HG02759 (cell line): ENCODE results near the gene CACNA2D2.

Source experiments
- ATAC-seq: cut with Tn5 transposase; IDR thresholded peaks from one replicate; pipeline ENCODE4 v1.9.1; 2021; ENCODE audit warnings: mild to moderate bottlenecking, moderate library complexity; ENCODE audit not compliant: unreplicated experiment

Gene CACNA2D2

DNA sequence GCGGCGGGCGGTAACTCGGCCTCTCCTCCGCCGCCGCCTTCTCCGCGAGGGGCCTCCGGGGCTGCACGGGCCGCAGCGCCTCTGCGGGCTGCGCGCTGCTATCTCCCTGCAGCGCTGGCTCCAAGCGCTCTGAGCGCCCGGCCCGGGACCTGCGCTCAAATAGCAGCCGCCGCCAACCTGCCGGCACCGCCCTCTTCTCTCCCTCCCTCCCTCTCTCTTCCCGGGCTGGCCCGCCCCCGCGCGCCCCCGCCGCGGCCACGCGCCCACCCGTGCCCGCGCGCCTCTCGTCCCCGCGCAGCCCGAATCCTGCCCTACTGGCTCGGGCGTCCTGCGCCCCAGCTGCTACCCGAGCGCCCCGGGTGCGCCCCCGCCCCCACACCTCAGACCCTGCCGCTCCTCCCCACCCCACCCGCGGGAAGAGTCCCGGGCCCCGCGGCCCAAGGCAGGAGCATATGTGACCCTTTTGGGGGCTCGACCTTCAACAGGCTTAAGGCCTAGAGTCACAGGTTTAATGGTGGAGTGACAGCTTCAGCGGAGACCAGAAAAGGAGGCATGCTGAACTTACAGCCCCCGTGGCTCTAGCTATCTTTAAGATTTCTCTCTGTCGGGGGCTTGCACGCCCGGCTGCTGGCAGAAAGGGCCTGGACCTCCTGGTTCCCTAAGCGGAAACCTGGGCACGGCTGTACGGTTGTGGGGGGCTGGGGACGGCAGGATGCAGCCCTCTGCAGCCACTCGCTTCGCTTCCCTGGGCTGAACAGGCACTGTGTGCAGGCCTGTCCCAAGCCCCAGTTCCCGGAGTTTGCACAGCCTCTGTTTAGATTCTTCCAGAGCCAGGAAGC lies at the start of gene CACNA2D2:
Gene CACNA2D2, minus strand, starts transcription at position 131 of the 839 bp plus-strand sequence. CDS start 211 bp downstream, outside the sequence.
- no peak for ATAC-seq

DNA sequence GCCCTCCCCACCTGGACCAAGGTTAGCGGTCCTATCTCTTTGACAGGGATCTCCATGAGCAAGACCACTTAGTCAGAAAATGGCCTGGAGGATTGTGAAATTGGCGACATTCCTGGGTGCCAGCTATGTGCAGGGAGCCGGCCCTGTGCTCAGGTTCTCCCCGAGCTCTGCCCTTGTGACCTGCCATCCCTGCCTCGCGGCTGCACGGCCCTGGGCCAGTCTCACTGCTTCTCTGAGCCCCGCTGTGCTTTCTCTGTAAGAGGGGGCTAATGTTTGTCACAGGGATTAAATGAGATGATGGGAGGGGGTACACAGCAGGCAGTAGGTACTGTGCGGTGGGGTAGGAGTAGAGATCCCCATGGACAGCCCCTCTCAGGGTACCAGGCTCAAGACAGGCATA lies 49.2 kb upstream of the CACNA2D2 start:
- ATAC-seq: no peak

DNA sequence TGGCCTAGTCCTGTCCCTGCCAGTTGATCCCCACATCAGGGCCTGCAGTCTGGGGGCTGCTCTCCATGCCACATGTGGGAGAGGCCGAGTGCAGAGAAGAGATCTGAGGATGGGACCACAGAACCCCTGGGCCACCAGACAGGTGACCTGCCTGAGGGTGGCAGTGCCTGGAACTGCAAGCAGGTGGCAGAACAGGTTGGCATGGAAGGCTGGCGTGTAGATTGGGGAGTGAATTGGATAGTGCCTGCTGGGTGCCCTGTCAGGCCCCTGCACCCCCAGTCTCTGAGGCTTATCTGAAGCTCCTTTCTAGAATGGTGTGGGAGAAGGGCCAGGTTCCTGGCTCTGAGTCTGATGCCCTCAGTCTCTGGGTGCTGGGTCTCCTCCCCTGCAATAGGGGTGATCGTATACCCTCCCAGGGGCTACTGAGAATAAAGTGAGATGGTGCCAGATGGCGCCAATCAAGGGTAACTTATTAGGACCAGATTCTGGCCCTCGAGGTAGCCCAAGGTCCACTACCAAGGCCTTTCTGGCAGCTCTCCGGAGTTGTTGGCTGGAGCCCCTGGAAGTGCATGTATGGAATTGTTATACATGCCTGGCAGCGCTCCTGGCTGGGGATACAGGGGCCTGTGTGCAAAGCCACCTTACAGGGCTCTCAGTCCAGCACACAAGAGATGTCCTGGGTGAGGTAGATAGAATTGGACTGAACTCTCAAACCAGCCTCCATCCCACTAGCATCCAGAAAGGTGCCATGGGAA lies 48.4 kb upstream of the CACNA2D2 start:
- ATAC-seq: no peak

DNA sequence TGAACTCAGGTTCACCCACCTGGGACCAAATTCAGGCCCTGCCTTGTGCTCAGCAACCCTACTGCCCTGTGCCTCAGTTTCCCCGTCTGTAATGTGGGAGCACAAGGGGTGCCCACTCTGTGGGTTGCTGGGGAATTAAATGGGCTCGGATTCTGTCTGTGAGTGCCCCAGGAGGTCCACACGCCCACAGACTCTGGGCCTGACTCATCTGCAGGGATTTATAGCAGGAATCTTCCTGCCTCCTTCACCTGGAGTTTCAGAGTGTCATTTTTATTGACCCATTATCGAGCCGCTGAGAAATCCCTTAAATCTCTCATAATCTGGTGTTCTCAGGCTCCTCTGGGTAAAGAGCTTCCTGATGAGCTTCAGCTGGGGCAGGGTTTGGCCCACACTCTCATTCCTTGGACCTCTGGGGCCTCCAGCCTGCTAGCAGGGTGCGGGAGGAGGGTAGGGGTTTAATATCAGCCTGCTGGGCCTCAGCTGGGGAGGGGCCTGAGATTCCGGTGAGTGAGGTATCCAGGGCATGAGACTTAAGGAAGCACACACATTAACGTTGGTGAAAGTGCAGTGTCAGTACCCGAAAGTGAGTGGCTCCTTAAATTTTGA lies 47.7 kb upstream of the CACNA2D2 start:
- ATAC-seq: no peak

DNA sequence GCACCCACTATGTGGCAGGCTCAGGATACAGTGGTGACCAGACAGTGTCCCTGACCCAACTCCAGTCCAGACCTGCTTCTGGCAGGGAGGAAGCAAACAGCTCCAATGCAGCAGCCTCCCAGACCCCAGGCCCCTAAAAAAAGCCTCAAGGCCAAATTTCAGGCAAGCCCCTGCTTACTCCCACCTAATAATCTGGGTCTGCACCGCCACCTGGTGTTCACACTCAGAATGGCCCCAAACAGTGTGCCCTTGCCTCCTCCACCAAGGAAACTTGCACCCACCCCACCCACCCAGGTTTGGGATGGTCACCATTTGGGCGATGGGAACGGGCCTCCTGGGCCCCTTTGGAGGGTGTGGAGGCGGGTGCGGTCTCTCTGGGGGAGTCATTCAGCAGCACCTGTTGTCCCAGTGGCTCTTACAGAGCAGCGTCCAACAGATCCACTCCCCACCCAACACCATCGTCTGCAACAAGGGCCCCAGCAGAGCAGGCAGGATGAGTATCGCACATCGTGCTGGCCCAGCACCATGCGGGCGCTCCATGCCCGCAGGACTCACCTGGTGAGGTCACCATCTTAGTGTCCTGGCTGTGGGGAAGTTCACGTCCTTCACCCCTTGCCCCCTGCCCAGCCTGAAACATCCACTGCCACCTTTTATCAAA lies 46.8 kb upstream of the CACNA2D2 start:
- no peak for ATAC-seq

DNA sequence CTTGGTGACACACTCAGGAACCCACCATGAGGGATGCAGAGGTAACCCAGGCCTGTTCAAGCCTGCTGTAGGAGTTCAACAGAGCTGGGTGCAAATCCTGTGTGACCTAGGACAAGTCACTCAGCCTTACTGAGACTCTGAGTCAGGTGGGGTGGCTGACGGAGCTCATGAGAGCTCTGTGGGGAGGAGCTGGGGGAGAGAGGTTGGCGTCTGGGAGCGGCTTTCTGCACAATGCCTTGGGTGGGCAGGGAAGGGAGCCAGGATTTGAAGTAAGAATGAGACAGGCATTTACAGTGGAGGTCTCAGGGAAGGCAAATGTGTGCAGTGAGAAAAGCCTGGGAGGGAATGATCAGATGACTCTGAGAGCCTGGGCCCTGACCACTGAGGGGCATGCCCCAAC lies 45.8 kb upstream of the CACNA2D2 start:
- no peak for ATAC-seq

DNA sequence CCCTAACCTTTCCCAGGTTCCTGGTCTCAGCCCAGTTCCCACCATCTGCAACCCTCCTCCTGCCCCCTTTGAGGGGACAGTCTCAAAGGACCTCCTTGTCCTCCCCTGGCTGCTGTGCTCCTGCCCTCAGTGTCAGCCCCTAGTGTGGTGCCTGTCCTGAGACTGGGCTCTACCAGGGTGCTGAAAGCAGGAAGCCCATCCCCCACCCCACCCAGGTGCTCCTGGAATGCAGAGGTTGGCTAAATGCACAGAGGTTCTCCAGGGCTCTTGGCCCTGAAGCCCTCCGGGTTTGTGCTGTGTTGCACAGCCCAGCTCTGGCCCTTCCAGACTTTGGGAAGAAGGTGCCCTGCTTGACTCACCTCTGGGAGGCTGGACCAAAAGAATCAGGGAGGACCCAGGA lies 42.3 kb upstream of the CACNA2D2 start:
- no peak for ATAC-seq

DNA sequence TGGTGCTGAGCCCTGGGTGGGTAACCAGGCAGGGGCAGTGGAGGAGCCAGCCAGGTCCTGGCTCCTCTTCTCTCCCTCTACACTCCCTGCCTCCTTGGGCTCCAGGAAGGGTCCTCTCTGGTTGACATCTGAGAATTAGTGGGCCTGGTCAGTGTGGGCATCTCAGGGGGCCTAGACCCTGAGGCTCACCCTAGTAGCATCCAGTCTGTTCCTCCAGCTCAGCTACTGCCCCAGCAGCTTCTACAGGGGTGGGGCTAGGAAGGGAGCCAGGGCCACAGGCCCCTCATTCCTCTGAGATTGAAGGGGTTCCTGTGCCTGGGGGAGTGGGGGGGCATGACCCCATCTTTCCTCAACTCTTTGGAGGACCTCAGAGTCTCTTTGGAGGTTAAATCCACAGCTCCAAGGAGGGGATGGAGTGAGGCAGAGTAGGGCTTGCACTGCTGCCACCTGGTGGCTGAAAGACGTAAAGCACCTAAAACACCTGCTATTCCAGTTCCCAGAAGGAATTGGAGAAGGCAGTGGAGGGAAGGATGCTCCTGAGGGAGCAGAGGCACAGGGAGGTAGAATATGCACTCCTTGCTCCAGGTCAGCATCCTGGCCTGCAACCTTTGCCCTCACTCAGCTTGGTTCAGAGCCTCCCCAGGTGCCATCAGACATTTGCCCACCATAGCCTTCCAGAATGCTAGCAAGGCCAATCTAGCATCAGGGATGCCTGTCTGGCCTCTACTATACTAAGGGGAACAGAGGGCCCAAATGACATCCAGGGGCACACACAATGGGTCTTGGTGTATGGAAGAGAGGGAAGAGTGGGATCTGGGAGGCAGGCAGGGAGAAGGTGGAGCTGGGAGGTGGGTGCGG lies 39.0 kb upstream of the CACNA2D2 start:
- ATAC-seq: no peak

DNA sequence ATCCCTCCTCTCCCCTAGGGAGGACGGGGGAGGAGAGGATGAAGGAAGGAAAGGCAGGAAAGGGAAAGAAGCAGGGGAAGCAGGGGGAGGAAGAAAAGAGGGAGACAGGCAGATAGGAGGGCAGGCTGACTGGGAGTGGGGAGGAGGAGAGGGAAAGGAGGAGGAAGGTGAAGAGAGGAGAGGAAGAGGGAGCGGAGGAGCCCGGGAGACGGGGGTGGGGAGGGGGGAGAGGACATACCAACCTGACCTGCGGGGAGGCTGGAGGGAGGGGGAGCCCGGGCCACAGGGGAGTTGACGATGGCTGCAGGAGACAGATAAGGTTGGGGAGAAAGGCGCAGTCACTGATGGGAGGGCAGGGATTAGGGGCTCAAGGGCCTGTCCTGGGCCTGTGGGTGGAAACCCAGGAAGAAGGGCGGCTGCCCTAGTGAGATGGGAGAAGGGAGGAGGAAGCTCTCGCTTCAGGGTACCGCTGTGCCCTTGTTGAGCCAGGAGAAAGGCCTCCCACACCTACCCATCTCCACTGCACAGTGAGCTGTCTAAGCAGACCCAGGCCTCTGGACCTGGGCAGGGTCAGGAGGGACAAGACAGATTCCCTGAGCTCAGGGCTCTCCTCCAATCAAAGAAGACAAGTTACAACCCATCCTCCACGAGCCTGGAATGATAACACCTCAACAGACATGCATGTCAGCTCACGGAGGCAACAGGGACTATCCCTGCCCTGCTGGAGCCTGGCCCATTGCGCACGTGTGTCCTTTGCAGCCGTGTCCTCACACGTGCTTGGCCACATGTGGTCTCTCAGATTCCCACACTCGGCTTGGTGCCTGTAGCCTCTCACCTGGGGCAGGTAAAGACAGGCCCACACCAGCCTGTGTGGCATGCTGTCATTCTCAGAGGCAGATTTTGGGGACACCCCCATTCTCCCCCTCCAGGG lies 36.2 kb upstream of the CACNA2D2 start:
- no peak for ATAC-seq

DNA sequence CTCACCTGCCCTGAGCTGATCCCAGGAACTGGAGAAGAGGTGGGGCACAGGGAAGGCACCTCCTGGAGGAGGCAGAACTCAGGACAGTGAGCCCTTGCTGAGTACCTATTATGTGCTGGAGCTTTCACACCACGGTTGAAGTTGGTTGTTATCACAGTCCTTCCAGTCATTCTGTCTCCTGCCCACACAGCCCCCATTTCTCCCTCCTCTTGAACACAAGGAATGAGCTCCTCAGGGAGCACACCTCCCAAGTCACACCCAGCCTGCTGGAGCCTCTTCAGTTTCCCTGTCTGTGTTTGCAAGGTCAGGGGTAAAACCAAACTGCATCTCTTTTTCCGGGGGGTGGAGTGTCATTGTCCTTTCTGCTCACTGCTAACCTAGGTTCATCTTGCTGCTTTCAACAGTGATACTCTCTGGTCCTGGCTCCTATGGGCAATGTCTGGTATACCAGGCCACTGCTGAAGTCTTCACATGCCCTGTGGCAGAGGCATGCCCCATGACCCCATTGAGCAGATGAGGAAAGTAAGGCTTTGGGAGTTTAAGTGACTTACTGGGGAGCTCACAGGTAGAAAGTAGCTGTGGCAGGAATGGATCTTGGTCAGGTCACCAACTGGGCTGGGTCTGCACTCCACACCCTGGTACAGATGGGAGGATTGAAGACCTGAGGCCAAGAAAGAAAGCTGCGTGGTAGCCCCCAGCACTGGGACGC lies 34.1 kb upstream of the CACNA2D2 start:
- no peak for ATAC-seq

DNA sequence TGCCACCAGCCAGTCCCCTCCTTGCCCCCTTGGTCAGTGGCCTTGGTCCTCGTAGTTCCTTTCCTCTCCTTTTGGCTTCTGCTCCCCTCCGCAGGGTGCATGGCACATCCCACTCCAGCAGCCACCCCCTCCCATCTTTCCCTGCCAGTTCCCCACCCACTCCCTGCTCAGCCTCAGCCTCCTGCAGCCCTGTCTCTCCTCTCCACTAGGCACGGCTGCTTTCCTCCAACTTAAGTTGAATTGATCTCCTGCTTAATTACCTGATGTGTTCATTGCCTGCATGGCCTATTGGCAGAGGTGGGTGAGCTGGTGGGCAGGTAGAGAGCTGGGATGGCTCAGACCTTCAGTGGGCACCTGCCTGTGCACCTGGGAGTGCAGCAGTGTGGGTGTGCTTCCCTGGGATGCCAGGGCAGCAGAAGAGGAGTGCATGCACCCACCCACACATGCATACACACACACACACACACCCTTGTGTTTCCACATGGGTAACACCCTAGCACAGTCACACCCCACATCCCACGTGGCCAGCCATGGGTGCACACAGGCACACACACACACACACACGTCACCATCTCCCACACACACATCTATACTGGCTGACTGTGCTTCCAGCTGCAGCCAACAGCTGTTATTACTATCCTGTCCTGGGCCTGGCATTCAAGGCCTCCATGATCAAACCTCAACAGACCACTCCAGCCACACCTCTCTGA lies 33.2 kb upstream of the CACNA2D2 start:
- ATAC-seq: no peak

DNA sequence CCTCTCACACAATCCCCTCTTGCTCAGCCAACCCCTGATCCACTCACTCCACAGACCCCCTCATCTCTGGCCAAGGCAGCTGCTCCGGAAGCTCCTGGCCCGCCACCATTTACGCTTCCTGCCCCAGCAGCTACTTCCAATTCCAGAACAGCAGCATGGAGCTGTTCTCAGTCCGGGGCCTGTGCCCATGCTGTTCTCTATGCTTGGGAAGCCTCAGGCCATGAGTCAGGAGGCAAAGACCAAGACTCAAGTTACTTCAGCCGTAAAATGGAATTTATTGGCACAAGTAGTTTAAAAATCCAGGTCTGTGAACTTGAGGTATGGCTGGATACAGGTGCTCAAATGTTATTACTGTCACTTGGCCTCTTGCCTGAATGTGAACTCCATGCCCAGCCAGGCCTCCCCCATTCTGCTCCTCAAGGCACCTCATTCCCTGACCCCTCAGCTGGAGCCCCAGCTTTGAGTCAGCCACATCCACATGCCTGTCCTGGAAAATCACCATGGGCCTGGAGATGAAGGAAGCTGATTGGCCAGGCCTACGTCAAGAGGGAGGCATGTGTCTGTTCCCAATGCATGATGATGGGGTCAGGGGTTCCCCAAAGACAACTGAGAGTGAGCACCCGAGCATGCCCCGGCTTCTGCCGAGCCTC lies 31.4 kb upstream of the CACNA2D2 start:
- no peak for ATAC-seq

DNA sequence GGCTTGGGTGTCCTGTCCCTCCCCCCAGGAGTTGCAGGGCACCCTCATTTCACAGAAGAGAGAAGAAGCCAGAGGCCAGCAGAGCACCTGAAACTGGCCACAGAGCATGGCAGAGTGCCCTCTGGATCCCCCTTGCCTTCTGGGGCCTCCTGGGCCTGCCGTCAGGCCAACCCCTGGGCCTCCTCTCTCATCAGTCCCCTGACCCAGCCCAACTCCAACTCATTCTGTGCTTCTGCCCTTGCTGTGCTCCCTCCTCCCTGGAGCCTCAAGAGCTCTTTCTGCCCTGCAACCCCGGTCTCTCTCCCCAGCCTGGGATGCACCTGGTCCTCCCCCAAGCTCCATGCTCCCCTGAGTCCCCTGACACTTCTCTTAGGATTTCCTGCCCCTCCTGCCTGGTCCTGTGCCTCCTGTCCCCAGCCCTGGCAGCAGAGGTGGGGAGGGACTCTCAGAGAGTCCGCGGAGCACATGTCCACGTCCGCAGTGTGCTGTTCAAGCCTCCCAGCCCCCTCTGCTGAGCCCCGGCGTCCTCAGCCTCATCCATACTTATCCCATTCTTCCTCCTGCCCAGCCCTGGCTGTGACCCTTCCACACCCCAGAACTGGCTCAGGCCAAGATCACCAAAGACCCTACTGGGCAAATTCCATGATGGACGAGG lies 30.5 kb upstream of the CACNA2D2 start:
- ATAC-seq: no peak

DNA sequence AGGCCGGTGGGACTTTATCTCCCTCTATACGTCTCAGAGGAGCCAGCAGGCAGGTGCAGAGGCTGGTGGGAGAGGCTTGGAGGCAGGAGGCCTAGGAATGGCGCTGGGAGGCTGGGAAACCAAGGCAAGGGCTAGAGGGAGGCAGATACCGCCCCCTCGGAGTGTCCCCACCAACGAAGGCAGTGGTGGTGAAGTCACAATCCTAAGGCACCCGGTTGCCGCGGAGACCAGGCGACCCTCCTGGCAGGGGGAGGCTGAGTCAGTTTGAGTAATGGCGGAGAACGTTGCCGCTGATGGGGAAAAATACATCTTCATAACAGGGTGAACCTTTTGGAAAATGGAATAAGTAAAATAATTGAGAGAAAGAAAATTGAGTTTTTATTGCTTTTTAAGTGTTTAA lies 29.9 kb upstream of the CACNA2D2 start:
- ATAC-seq: no peak

DNA sequence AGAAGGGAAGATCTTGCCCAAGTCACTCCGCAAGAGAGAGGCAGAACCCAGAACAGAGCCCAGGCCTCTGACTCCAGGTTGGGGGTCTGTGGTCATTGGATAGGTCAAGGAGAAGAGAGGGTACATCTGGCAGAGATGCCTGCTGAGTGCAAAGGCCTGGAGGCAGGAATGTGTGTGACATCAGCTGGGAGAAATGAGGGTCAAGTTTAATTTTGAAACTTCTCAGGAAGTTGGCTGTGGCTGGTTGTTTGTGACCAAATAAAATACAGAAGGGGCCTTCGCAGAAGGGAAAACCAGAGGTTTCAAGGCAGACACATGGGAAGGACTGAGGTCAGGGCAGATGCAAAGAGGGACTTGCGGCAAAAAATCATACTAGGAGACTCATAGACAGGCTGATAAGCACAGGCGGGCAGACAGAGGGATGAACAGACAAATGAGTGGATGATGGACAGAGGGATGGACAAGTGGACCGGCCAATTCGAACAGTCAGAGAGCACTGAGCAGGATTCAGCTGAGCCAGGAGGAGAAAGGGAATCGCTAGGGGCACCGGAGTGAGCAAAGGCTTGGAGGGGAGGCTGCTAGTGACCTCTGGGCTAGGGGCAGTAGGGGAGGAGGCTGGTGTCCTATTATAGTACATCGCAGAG lies 28.8 kb upstream of the CACNA2D2 start:
- no peak for ATAC-seq

DNA sequence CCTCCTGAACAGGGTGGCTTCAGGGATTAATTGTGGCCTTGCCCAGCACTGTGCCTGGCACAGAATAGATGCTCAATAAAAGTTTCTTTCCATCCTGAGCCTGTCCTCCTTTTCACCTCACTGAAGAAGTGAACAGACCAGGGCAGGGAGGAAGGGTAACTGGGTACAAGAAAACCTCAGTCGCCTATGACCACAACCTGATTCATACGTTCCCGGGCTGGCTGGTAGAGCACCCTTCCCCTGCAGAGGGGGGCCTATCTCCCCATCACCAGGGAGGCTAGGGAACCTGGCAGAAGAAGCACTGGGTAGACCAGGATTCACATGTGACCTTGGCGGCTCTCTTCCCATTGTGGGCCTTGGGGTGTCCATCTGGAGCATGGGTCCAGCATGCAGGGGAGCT lies 27.8 kb upstream of the CACNA2D2 start:
- no peak for ATAC-seq
